SK-N-SH (cell line): ENCODE results near the gene STX16. TPM values are rescaled to one million over a fixed set of nuclear protein-coding genes. Genes with fewer than 3 reads are reported as not detected.

Experiments
- CTCF ChIA-PET: fragments of 300-600, 350-600 bp; formaldehyde crosslinking; extraction: SDS; loops from one replicate; lab custom pipeline; 2021; lab: Yijun Ruan, JAX
- POLR2A ChIA-PET: fragments of 350-600 bp; sonication (Branson Sonifier 250); formaldehyde crosslinking; extraction: SDS; loops from one replicate; lab custom pipeline; 2020; ENCODE audit warnings: antibody characterized with exemption, inconsistent platforms; lab: Yijun Ruan, JAX
- DNase-seq: peaks from one replicate; pipeline ENCODE4 v3.0.0; 2012
- H2AFZ ChIP-seq: fragments of 200-600 bp; sonication (generic); 2 replicates; pipeline ENCODE4 v1.8.1; 2016; ENCODE audit warnings: antibody characterized with exemption, mild to moderate bottlenecking, low read depth
- H3F3A ChIP-seq: fragments of 200-600 bp; sonication (generic); replicated peaks from 2 replicates; pipeline ENCODE3; 2016; ENCODE audit warnings: antibody characterized with exemption, mild to moderate bottlenecking; ENCODE audit not compliant: insufficient read depth
- H3K27ac ChIP-seq, 2 experiments: fragments of 200-500 bp in 1 of 2; fragments of 200-600 bp in 1 of 2; sonication (Bioruptor generic) in 1 of 2; sonication (generic), shearing (Covaris generic) in 1 of 2; 2 replicates each; pipeline versions ENCODE4 v1.5.1 to v1.6.1; 2014 to 2016; ENCODE audit warnings: low read depth in 2 of 2, inconsistent platforms in 1 of 2, low read length in 1 of 2, mild to moderate bottlenecking in 1 of 2, mixed read lengths in 1 of 2
- H3K27me3 ChIP-seq: fragments of 200-600 bp; sonication (generic), shearing (Covaris generic); 2 replicates; pipeline ENCODE4 v1.6.1; 2016; ENCODE audit warnings: mixed run types; ENCODE audit not compliant: insufficient read depth
- H3K36me3 ChIP-seq, 2 experiments: fragments of 200-500 bp in 1 of 2; fragments of 200-600 bp in 1 of 2; sonication (Bioruptor generic) in 1 of 2; sonication (generic) in 1 of 2; replicated peaks in 1 of 2; 2 replicates each; pipeline versions ENCODE3 to v1.5.1; 2014 to 2016; ENCODE audit warnings: low read length in 1 of 2, mild to moderate bottlenecking in 1 of 2; ENCODE audit not compliant: insufficient read depth in 2 of 2, control insufficient read depth in 1 of 2
- H3K4me1 ChIP-seq, 2 experiments: fragments of 200-500 bp in 1 of 2; fragments of 200-600 bp in 1 of 2; sonication (Bioruptor generic) in 1 of 2; sonication (generic), shearing (Covaris generic) in 1 of 2; 2 replicates each; pipeline versions ENCODE4 v1.5.1 to v1.6.1; 2014 to 2016; ENCODE audit warnings: low read depth in 1 of 2, low read length in 1 of 2, mixed run types in 1 of 2; ENCODE audit not compliant: insufficient read depth in 2 of 2, control insufficient read depth in 1 of 2
- H3K4me2 ChIP-seq: fragments of 200-600 bp; sonication (generic), shearing (Covaris generic); 2 replicates; pipeline ENCODE4 v1.6.1; 2017; ENCODE audit warnings: mixed run types
- H3K4me3 ChIP-seq, 2 experiments: fragments of 200-500 bp in 1 of 2; fragments of 200-600 bp in 1 of 2; sonication (Bioruptor generic) in 1 of 2; sonication (generic), shearing (Covaris generic) in 1 of 2; 2 replicates each; pipeline versions ENCODE4 v1.5.1 to v1.8.1; 2014 to 2016; ENCODE audit warnings: low read depth in 2 of 2, inconsistent platforms in 1 of 2, low read length in 1 of 2, mild to moderate bottlenecking in 1 of 2, mixed read lengths in 1 of 2, moderate library complexity in 1 of 2
- H3K79me2 ChIP-seq: fragments of 200-600 bp; sonication (generic); 2 replicates; pipeline ENCODE4 v1.8.1; 2017; ENCODE audit warnings: mild to moderate bottlenecking; ENCODE audit not compliant: insufficient read depth
- H3K9ac ChIP-seq: fragments of 200-600 bp; sonication (generic); 2 replicates; pipeline ENCODE4 v1.6.1; 2017; ENCODE audit warnings: mixed run types
- H3K9me2 ChIP-seq: fragments of 200-600 bp; sonication (generic); 2 replicates; pipeline ENCODE4 v1.6.1; 2017; ENCODE audit warnings: mixed run types
- H3K9me3 ChIP-seq: fragments of 200-600 bp; sonication (generic); 2 replicates; pipeline ENCODE4 v1.6.1; 2017; ENCODE audit warnings: mixed run types, mild to moderate bottlenecking, moderate library complexity
- H4K20me1 ChIP-seq: fragments of 200-600 bp; sonication (generic); 2 replicates; pipeline ENCODE4 v1.6.1; 2017; ENCODE audit warnings: mild to moderate bottlenecking, mixed run types; ENCODE audit not compliant: insufficient read depth
- CHD2 ChIP-seq: fragments of 150-350 bp; IDR thresholded peaks from 2 replicates; pipeline ENCODE4 v1.6.1; 2018; ENCODE audit warnings: low read length; ENCODE audit not compliant: partially characterized antibody
- CTCF ChIP-seq: fragments of 200-600 bp; sonication (generic); IDR thresholded peaks from 2 replicates; pipeline ENCODE4 v1.6.1; 2017; ENCODE audit warnings: antibody characterized with exemption, mild to moderate bottlenecking, moderate library complexity
- ELF1 ChIP-seq: IDR thresholded peaks from 2 replicates; pipeline ENCODE4 v1.4.0; 2012
- EP300 ChIP-seq, 2 experiments: IDR thresholded peaks; 2 replicates each; pipeline versions ENCODE4 v1.4.0 to v1.6.1; 2012; ENCODE audit warnings: borderline replicate concordance in 1 of 2, low read depth in 1 of 2, low read length in 1 of 2
- EZH2phosphoT487 ChIP-seq: fragments of 200-600 bp; sonication (generic); IDR thresholded peaks from 2 replicates; pipeline ENCODE4 v1.6.1; 2017; ENCODE audit warnings: low read depth, mixed run types, mild to moderate bottlenecking, antibody characterized with exemption, moderate library complexity, borderline replicate concordance
- FOXJ3 ChIP-seq: sonication (generic); formaldehyde crosslinking; IDR thresholded peaks from 2 replicates; pipeline ENCODE4 v1.5.1; 2020; ENCODE audit warnings: mild to moderate bottlenecking, missing genetic modification reagents
- IRF3 ChIP-seq: fragments of 150-350 bp; IDR thresholded peaks from 2 replicates; pipeline ENCODE4 v1.6.1; 2016; ENCODE audit warnings: mild to moderate bottlenecking, low read depth, low read length
- JUND ChIP-seq: IDR thresholded peaks from 2 replicates; pipeline ENCODE4 v1.4.0; 2012
- MXI1 ChIP-seq: IDR thresholded peaks from 2 replicates; pipeline ENCODE4 v1.6.1; 2012; ENCODE audit warnings: mild to moderate bottlenecking, low read depth, low read length, improper control_type of control experiment
- NRF1 ChIP-seq: IDR thresholded peaks from 2 replicates; pipeline ENCODE4 v1.6.1; 2012; ENCODE audit warnings: low read depth, mild to moderate bottlenecking, low read length
- PBX3 ChIP-seq: IDR thresholded peaks from 2 replicates; pipeline ENCODE4; 2012
- POLR2AphosphoS5 ChIP-seq: IDR thresholded peaks from 2 replicates; pipeline ENCODE4 v1.6.1; 2012; ENCODE audit warnings: low read depth, low read length
- RXRA ChIP-seq: IDR thresholded peaks from 2 replicates; pipeline ENCODE4 v1.4.0; 2012; ENCODE audit warnings: low read depth, mild to moderate bottlenecking, borderline replicate concordance
- SIN3A ChIP-seq: IDR thresholded peaks from 2 replicates; pipeline ENCODE4 v1.6.1; 2012; ENCODE audit warnings: low read depth, mild to moderate bottlenecking, low read length, moderate library complexity, borderline replicate concordance
- TCF12 ChIP-seq: IDR thresholded peaks from 2 replicates; pipeline ENCODE4 v1.4.0; 2012
- TEAD4 ChIP-seq: IDR thresholded peaks from 2 replicates; pipeline ENCODE4 v1.4.0; 2012; ENCODE audit warnings: mild to moderate bottlenecking, borderline replicate concordance; ENCODE audit not compliant: insufficient read depth
- USF2 ChIP-seq: fragments of 150-350 bp; IDR thresholded peaks from 2 replicates; pipeline ENCODE4 v1.6.1; 2017; ENCODE audit warnings: antibody characterized with exemption, low read length, low read depth, borderline replicate concordance
- WGBS: methylation state at CpG from one replicate; pipeline ENCODE4 v1.1.6; 2017; ENCODE audit warnings: low lambda C conversion rate; 5-methylcytosine and 5-hydroxymethylcytosine counted together
- polyA plus RNA-seq, 3 experiments: library from polyadenylated mRNA; depleted of rRNA; stranded (reverse); fragments of >200 nt; gene quantifications; 2 replicates each; pipeline ENCODE4 v1.2.3, GENCODE V29; 2012

STX16 gene
- polyA plus RNA-seq, 1 of the 3 experiments (the other 2 are of a cell fraction) = 63.8 TPM

- Histone ChIP-seq H3K9me2 (no peaks in the 10 kb centered on the region), H2AFZ (no peak overlapping the region), H3K4me2 (no peak overlapping the region), H3K27ac (no peak overlapping the region), H3K9me3 (no peaks in the 10 kb centered on the region), H4K20me1 (no peaks in the 10 kb centered on the region), H3K36me3 (no peaks in the 10 kb centered on the region), H3K27me3 (no peaks in the 10 kb centered on the region), H3K79me2 (no peaks in the 10 kb centered on the region), H3K9ac (no peak overlapping the region), H3F3A (peaks cover 3% of the 10 kb centered on the region), H3K4me1 (peaks cover 1 to 5% of the 10 kb centered on the region in 2 experiments; a peak in 3 of 4 replicates), H3K4me3 (no peak overlapping the region)
- POLR2A ChIA-PET = no interaction called here
- DNase-seq = no peak
- WGBS = 84% methylated on average over 5 of the region's 11 CpGs
- TF ChIP-seq SIN3A = no peak
- no peak for TF ChIP-seq RXRA
- no peak for TF ChIP-seq CHD2
- no peak for TF ChIP-seq CTCF
- TF ChIP-seq POLR2AphosphoS5 = no peak
- CTCF ChIA-PET = interaction anchor here (1.0 kb wide), 1 partner anchor 10 kb away, joined by 3 read pairs; no protein-coding TSS in a partner anchor
Measured at GRCh38 chr20:58635279-58635665, 15.8 kb upstream of the STX16 start.

- no peaks in the 10 kb centered on the region for H3F3A ChIP-seq
- H3K4me1 ChIP-seq = peaks cover 0 to 3% of the 10 kb centered on the region in 2 experiments; a peak in 1 of 4 replicates
- TF ChIP-seq USF2 = no peak
- TF ChIP-seq TEAD4 = no peak
- TF ChIP-seq NRF1 = no peak
- TF ChIP-seq PBX3 = no peak
- no peak for TF ChIP-seq ELF1
- TF ChIP-seq MXI1 = no peak
- TF ChIP-seq CHD2 = no peak
- TF ChIP-seq EZH2phosphoT487 = no peak
- TF ChIP-seq EP300 (IDR thresholded peaks at IDR 0.05; ENCODE audit: borderline replicate concordance in 1 of 2, low read depth in 1 of 2, low read length in 1 of 2) = no peak
- TF ChIP-seq IRF3 = no peak
- TF ChIP-seq TCF12 = no peak
- no peak for TF ChIP-seq FOXJ3
- no peak for TF ChIP-seq JUND
- H2AFZ ChIP-seq = no peak overlapping the region
- no peak overlapping the region for H3K9ac ChIP-seq
- no peaks in the 10 kb centered on the region for H3K79me2 ChIP-seq
- H3K27me3 ChIP-seq = no peaks in the 10 kb centered on the region
- WGBS = 96% methylated on average over 9 of the region's 10 CpGs
- ChIA-PET POLR2A (no interaction called here), CTCF (interaction anchor here (1.2 to 2.1 kb wide), 5 partner anchors 9 to 14 kb away, joined by 3 to 7 read pairs (median 4); partner anchors contain the start of gene STX16)
- no peaks in the 10 kb centered on the region for H4K20me1 ChIP-seq
- no peaks in the 10 kb centered on the region for H3K36me3 ChIP-seq
- no peak for DNase-seq
- H3K4me2 ChIP-seq = no peak overlapping the region
- H3K9me2 ChIP-seq = no peaks in the 10 kb centered on the region
- H3K4me3 ChIP-seq = no peak overlapping the region
- H3K27ac ChIP-seq = no peak overlapping the region
- H3K9me3 ChIP-seq = no peaks in the 10 kb centered on the region
Measured at GRCh38 chr20:58636396-58636982, 14.6 kb upstream of the STX16 start.
